K562 (cell line): Measurements from ENCODE around the gene OXSR1.

Source experiments
- HDAC1 ChIP-seq, 2 experiments: fragments of 450-650 bp; IDR thresholded peaks; 2 replicates each; pipeline ENCODE4 v1.6.1; 2016 to 2017; ENCODE audit warnings: inconsistent platforms in 1 of 2, mild to moderate bottlenecking in 1 of 2, moderate library complexity in 1 of 2
- L3MBTL2 ChIP-seq: fragments of 450-650 bp; IDR thresholded peaks from 2 replicates; pipeline ENCODE4 v1.6.1; 2016; ENCODE audit warnings: mild to moderate bottlenecking, moderate library complexity
- TF ChIP-seq, protein P1 (sequence below), 2 experiments: fragments of 450-650 bp; IDR thresholded peaks; 2 replicates each; pipeline ENCODE4 v1.6.1; 2016

DNA sequence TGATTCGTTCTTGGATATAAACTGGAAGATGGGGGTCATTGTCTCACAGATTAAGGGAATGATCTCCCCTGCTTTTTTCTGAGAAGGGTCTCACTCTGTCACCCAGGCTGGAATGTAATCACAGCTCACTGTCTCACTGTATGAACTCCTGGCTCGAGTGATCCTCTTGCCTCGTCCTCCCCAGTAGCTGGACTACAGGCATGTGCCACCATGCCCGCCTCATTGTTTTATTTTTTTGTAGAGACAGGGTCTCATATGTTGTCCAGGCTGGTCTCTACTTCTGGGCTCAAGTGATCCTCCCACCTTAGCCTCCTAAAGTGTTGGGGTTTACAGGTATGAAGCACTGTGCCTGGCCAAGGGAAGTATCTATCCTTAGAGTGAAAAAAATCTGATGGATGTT, 5.4 kb downstream of the OXSR1 start:
- TF ChIP-seq HDAC1 (IDR thresholded peaks at IDR 0.05) (no peak), L3MBTL2 (no peak)
- TF ChIP-seq, protein P1, sequence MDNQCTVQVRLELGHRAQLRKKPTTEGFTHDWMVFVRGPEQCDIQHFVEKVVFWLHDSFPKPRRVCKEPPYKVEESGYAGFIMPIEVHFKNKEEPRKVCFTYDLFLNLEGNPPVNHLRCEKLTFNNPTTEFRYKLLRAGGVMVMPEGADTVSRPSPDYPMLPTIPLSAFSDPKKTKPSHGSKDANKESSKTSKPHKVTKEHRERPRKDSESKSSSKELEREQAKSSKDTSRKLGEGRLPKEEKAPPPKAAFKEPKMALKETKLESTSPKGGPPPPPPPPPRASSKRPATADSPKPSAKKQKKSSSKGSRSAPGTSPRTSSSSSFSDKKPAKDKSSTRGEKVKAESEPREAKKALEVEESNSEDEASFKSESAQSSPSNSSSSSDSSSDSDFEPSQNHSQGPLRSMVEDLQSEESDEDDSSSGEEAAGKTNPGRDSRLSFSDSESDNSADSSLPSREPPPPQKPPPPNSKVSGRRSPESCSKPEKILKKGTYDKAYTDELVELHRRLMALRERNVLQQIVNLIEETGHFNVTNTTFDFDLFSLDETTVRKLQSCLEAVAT (IDR thresholded peaks at IDR 0.05) = no peak
